A673 (cell line): ENCODE measurements around the gene TNFAIP2.

ENCODE experiments used
- EZH2 ChIP-seq: fragments of 200-600 bp; sonication (generic); IDR thresholded peaks from 2 replicates; pipeline ENCODE4 v1.6.1; 2017; ENCODE audit warnings: borderline replicate concordance, low read depth, mild to moderate bottlenecking, mixed read lengths, antibody characterized with exemption, low read length; ENCODE audit not compliant: poor library complexity, severe bottlenecking
- TF ChIP-seq, protein P1 (sequence below): fragments of 300-800, 200-600 bp; sonication (generic); conservative IDR thresholded peaks from 2 replicates; pipeline ENCODE4 v1.5.1; 2017; ENCODE audit warnings: low read depth, mild to moderate bottlenecking, antibody characterized with exemption, low read length, moderate library complexity, mixed read lengths

DNA sequence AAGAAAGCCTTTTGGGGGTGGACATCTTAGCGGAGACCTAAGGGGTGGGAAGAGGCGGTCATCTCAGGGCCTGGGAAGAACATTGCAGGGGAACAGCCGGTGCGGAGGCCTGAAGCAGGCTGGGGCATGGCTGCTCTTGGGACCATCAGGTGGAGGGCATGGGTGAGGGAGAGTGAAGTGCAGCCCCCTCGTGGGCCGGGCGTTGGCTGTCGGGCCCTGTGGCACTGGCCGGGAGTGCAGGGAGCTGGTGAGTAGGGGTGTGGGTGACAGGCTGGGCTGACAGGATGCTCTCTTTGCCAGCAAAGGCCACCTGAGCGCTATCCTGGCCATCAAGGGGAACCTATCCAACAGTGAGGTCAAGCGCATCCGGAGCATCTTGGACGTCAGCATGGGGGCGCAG is 11.7 kb downstream of the TNFAIP2 start:
- TF ChIP-seq, protein P1, sequence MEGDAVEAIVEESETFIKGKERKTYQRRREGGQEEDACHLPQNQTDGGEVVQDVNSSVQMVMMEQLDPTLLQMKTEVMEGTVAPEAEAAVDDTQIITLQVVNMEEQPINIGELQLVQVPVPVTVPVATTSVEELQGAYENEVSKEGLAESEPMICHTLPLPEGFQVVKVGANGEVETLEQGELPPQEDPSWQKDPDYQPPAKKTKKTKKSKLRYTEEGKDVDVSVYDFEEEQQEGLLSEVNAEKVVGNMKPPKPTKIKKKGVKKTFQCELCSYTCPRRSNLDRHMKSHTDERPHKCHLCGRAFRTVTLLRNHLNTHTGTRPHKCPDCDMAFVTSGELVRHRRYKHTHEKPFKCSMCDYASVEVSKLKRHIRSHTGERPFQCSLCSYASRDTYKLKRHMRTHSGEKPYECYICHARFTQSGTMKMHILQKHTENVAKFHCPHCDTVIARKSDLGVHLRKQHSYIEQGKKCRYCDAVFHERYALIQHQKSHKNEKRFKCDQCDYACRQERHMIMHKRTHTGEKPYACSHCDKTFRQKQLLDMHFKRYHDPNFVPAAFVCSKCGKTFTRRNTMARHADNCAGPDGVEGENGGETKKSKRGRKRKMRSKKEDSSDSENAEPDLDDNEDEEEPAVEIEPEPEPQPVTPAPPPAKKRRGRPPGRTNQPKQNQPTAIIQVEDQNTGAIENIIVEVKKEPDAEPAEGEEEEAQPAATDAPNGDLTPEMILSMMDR, result no peak
- TF ChIP-seq EZH2, result no peak
